Measurements from ENCODE around the gene TSPEAR. TPM values are rescaled to one million over a fixed set of nuclear protein-coding genes. Genes with fewer than 3 reads are reported as not detected.

Gene TSPEAR
- total RNA-seq, 1 experiment from 2014 or later = not detected

DNA sequence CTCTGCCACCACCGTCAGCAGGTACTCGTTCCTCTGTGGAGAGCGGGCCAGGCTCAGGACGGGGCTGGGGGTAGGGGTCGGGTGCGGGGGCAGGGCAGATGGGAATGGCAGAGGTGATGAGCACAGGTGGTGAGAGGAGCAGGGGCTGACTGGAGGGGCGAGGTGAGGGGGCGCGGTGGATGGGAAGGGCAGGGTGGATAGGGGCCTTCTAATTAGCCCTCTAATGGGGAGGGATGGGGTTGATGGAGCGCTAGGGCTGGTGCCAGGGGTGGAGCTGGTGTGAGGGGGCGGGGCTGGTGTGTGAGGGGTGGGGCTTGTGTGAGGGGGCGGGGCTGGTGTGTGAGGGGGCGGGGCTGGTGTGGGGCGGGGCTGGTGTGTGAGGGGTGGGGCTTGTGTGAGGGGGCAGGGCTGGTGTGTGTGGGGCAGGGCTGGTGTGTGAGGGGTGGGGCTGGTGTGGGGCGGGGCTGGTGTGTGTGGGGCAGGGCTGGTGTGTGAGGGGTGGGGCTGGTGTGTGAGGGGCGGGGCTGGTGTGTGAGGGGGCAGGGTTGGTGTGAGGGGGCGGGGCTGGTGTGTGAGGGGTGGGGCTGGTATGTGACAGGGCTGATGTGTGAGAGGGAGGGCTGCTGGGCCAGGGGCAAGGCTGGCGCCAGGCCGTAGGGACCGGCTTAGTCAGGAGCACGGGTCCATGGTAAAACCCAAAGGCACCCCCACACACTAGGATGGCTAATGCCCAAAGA, 177.3 kb downstream of the TSPEAR start:
- ChIA-PET POLR2A (no interaction called here), CTCF (no interaction called here)
- Mint-ChIP-seq H3K9me3 (ENCODE audit: unreplicated experiment) (peaks cover 9% of the 10 kb centered on the region), H3K4me3 (ENCODE audit: unreplicated experiment) (no peak overlapping the region), H3K36me3 (ENCODE audit: insufficient read depth, unreplicated experiment) (no peaks in the 10 kb centered on the region), H3K27me3 (ENCODE audit: insufficient read depth, unreplicated experiment) (peaks cover 26% of the 10 kb centered on the region), H3K27ac (ENCODE audit: low read depth, unreplicated experiment) (no peak overlapping the region), H3K4me1 (ENCODE audit: insufficient read depth, unreplicated experiment) (peaks cover 6% of the 10 kb centered on the region)
- intact Hi-C loops (cut with micrococcal nuclease) = no loop called here
- BruUV-seq (replicated peaks) = no TSS peak
- no peak for DNase-seq (ENCODE audit: unreplicated experiment)
- TF ChIP-seq, protein P1, sequence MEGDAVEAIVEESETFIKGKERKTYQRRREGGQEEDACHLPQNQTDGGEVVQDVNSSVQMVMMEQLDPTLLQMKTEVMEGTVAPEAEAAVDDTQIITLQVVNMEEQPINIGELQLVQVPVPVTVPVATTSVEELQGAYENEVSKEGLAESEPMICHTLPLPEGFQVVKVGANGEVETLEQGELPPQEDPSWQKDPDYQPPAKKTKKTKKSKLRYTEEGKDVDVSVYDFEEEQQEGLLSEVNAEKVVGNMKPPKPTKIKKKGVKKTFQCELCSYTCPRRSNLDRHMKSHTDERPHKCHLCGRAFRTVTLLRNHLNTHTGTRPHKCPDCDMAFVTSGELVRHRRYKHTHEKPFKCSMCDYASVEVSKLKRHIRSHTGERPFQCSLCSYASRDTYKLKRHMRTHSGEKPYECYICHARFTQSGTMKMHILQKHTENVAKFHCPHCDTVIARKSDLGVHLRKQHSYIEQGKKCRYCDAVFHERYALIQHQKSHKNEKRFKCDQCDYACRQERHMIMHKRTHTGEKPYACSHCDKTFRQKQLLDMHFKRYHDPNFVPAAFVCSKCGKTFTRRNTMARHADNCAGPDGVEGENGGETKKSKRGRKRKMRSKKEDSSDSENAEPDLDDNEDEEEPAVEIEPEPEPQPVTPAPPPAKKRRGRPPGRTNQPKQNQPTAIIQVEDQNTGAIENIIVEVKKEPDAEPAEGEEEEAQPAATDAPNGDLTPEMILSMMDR (IDR thresholded peaks at IDR 0.05; ENCODE audit: unreplicated experiment) = no peak

DNA sequence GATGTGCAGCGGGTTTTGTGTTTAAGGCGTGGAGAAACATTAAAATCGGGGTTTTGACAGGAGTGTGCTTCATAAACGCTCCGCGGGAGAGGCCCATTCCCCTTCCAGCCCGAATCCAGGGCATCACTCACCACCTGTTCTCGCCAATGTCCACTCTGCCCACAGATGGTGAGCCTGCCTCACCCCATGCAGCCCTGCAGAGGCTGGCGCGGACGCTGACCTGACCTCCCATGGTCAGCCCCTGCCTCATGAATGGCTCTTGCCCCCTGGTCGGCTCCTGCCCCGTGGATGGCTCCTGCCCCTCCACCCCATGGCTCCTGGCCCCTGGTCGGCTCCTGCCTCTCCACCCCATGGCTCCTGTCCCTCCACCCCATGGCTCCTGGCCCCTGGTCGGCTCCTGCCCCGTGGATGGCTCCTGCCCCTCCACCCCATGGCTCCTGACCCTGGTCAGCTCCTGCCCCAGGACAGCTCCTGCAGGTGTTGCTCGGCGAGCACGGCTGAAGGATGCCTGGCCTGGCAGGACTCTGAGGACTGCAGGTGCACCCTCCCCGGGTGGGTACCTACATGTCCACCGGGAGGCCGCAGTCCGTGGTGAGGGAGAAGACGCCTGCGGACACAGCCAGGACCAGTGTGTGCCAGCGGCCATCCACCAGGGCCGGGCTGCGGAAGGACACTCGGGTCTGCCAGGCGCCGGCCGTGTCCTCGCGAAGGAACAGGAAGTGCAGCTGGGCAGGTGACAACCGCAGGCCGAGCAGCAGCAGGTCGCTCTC, 178.1 kb downstream of the TSPEAR start:
- Mint-ChIP-seq H3K36me3 (ENCODE audit: insufficient read depth, unreplicated experiment) (no peaks in the 10 kb centered on the region), H3K4me3 (ENCODE audit: unreplicated experiment) (no peak overlapping the region), H3K27ac (ENCODE audit: low read depth, unreplicated experiment) (no peak overlapping the region), H3K4me1 (ENCODE audit: insufficient read depth, unreplicated experiment) (peaks cover 6% of the 10 kb centered on the region), H3K27me3 (ENCODE audit: insufficient read depth, unreplicated experiment) (peaks cover 23% of the 10 kb centered on the region), H3K9me3 (ENCODE audit: unreplicated experiment) (peaks cover 9% of the 10 kb centered on the region)
- no TSS peak for BruUV-seq (replicated peaks)
- CTCF ChIA-PET = no interaction called here
- DNase-seq (ENCODE audit: unreplicated experiment) = no peak
- POLR2A ChIA-PET = no interaction called here
- intact Hi-C loops (cut with micrococcal nuclease) = no loop called here
- TF ChIP-seq, protein P1 (IDR thresholded peaks at IDR 0.05; ENCODE audit: unreplicated experiment) = no peak

DNA sequence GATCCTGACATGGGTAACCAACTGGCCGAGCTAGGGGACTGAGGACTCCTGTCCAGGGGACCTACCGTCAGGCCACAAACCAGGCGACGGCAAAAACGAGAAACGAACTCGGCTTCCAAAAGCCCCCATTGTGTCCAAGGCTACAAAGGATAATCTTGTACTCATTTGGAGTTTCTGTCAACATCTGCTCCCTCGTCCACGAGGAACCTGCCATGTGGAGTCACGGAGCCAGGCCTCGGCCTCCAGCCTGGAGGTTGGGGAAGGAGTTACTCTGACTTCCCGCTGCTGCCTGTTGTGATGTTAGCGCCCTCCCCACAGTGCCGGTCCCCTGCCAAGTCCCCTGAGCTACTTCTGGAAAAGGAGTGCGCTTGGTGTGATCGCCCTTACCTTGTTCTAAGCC, 178.7 kb downstream of the TSPEAR start:
- POLR2A ChIA-PET = no interaction called here
- peaks cover 6% of the 10 kb centered on the region for H3K4me1 Mint-ChIP-seq (ENCODE audit: insufficient read depth, unreplicated experiment)
- peaks cover 9% of the 10 kb centered on the region for H3K9me3 Mint-ChIP-seq (ENCODE audit: unreplicated experiment)
- H3K4me3 Mint-ChIP-seq (ENCODE audit: unreplicated experiment) = no peak overlapping the region
- no TSS peak for BruUV-seq (replicated peaks)
- DNase-seq (ENCODE audit: unreplicated experiment) = no peak
- TF ChIP-seq, protein P1 (IDR thresholded peaks at IDR 0.05; ENCODE audit: unreplicated experiment) = no peak
- CTCF ChIA-PET = interaction anchor here (0.6 to 0.9 kb wide), 3 partner anchors 23 to 194 kb away, joined by 3 read pairs; no protein-coding TSS in a partner anchor
- H3K27me3 Mint-ChIP-seq (ENCODE audit: insufficient read depth, unreplicated experiment) = peaks cover 23% of the 10 kb centered on the region
- H3K36me3 Mint-ChIP-seq (ENCODE audit: insufficient read depth, unreplicated experiment) = no peaks in the 10 kb centered on the region
- no peak overlapping the region for H3K27ac Mint-ChIP-seq (ENCODE audit: low read depth, unreplicated experiment)
- intact Hi-C loops (cut with micrococcal nuclease) = no loop called here
